Inflammatory macrophage (primary cell): ENCODE data around the gene GAGE12H.
"Not testable (repeated sequence)": the region's sequence is repeated elsewhere in the genome, so short reads cannot be mapped to it uniquely, and the experiment has no call there.

Experiments used
- DNase-seq, 2 donors: peaks; one replicate each; pipeline ENCODE4 v3.0.0-alpha.2; 2020 to 2022
- total RNA-seq, 18 experiments: gene quantifications; one replicate each; lab custom pipeline; 2026; ENCODE audit warnings: mixed read lengths in 6 of 18, inconsistent platforms in 2 of 18; lab: John Stamatoyannopoulos, UW

GAGE12H gene
- 0 reads per million in 18 experiments for total RNA-seq

GRCh38 chrX:49579649-49580048, at the start of gene GAGE12H:
TSS of gene GAGE12H (plus strand) at chrX:49579949. CDS start at chrX:49581104, 1,155 bp downstream.
- DNase-seq = not testable (repeated sequence)

- DNase-seq = not testable (repeated sequence)
These were observed 47.9 kb upstream of the GAGE12H start, which contains the start of gene GAGE12C for GRCh38 chrX:49531877-49532276. TSS of gene GAGE12C (plus strand) at chrX:49532177. CDS start at chrX:49533332, 1,155 bp downstream.

GRCh38 chrX:49541433-49541832, 38.3 kb upstream of the GAGE12H start, which contains the start of gene GAGE12D:
TSS of gene GAGE12D (plus strand) at chrX:49541733. CDS start at chrX:49542888, 1,155 bp downstream.
- not testable (repeated sequence) for DNase-seq

GRCh38 chrX:49550989-49551388, 28.8 kb upstream of the GAGE12H start, which contains the start of gene GAGE12E:
TSS of gene GAGE12E (plus strand) at chrX:49551289. CDS start at chrX:49552444, 1,155 bp downstream.
- not testable (repeated sequence) for DNase-seq

- not testable (repeated sequence) for DNase-seq
These were observed 19.2 kb upstream of the GAGE12H start, which contains the start of gene GAGE12F for GRCh38 chrX:49560542-49560941. TSS of gene GAGE12F (plus strand) at chrX:49560842. CDS start at chrX:49561997, 1,155 bp downstream.

GRCh38 chrX:49568728-49569127, 11.0 kb upstream of the GAGE12H start:
- DNase-seq = not testable (repeated sequence)

GRCh38 chrX:49569152-49569551, 10.6 kb upstream of the GAGE12H start:
- not testable (repeated sequence) for DNase-seq

- not testable (repeated sequence) for DNase-seq
These were observed 9.6 kb upstream of the GAGE12H start, which contains the start of gene GAGE12G for GRCh38 chrX:49570100-49570499. TSS of gene GAGE12G (plus strand) at chrX:49570400. CDS start at chrX:49571555, 1,155 bp downstream.

- not testable (repeated sequence) for DNase-seq
These were observed 9.4 kb downstream of the GAGE12H start, which contains the start of gene GAGE2A for GRCh38 chrX:49589196-49589595. TSS of gene GAGE2A (plus strand) at chrX:49589496. CDS start at chrX:49590651, 1,155 bp downstream.

- DNase-seq = not testable (repeated sequence)
These were observed 10.2 kb downstream of the GAGE12H start for GRCh38 chrX:49589769-49590478.

- not testable (repeated sequence) for DNase-seq
These were observed 10.7 kb downstream of the GAGE12H start for GRCh38 chrX:49590488-49590887.

GRCh38 chrX:49598720-49599119, 19.0 kb downstream of the GAGE12H start, which contains the start of gene GAGE1:
TSS of gene GAGE1 (plus strand) at chrX:49599020. CDS start at chrX:49600175, 1,155 bp downstream.
- not testable (repeated sequence) for DNase-seq

- DNase-seq = no peak
These were observed 31.1 kb downstream of the GAGE12H start for GRCh38 chrX:49610718-49611310.

GRCh38 chrX:49618574-49618973, 38.8 kb downstream of the GAGE12H start:
- no peak for DNase-seq

GRCh38 chrX:49627086-49627777, 47.5 kb downstream of the GAGE12H start:
- peak in 1 of 2 donors; percentile 7 for DNase-seq
